ENCODE results near the gene TSPAN14. TPM values are rescaled to one million over a fixed set of nuclear protein-coding genes. Genes with fewer than 3 reads are reported as not detected.

TSPAN14 gene
- total RNA-seq, 1 donor from 2014 or later = 126 TPM

DNA sequence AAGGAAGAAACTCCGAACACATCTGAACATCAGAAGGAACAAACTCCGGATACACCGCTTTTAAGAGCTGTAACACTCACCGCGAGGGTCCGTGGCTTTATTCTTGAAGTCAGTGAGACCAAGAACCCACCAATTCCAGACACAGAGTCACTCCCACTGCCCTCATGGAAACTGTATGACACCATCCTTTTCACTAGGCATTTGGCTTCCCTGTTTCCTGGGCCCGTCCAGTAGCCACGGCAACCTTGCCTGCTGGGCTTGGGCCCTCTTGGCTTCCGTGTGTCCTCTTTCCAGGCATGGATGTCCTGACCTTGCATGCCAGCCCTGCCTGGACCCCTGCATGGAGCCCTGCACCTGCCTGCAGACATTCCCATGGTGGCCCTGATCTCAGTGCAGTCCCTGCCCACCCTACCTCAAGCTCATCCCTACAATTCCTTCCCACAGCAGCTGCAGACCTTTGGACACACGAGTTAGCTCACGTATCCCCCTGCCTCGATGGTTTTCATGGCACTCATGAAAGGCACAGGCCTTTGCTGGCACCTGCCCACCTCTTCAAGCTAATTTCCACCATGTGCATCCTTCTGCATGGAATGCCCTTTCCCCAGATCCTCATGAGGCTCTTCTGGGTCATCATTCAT is 90.3 kb downstream of the TSPAN14 start:
- Mint-ChIP-seq H3K9me3 (ENCODE audit: low read depth) (no peaks in the 10 kb centered on the region), H3K27ac (no peak overlapping the region)

GRCh38 chr10:80545258-80545881 is 91.3 kb downstream of the TSPAN14 start:
- H3K4me1 Mint-ChIP-seq (ENCODE audit: low read depth) = no peaks in the 10 kb centered on the region
- DNase-seq (ENCODE audit: low spot score, unreplicated experiment) = no peak
- no peak overlapping the region for H3K4me3 Mint-ChIP-seq (ENCODE audit: low read depth)
- TF ChIP-seq CTCF (IDR thresholded peaks at IDR 0.05; ENCODE audit: unreplicated experiment) = no peak
- no peaks in the 10 kb centered on the region for H3K9me3 Mint-ChIP-seq (ENCODE audit: low read depth)
- H3K36me3 Mint-ChIP-seq (ENCODE audit: insufficient read depth) = no peaks in the 10 kb centered on the region
- H3K27me3 Mint-ChIP-seq = peaks cover 19% of the 10 kb centered on the region
- no peak overlapping the region for H3K27ac Mint-ChIP-seq

More for the DNA sequence above, 90.3 kb downstream of the TSPAN14 start:
- no peaks in the 10 kb centered on the region for H3K36me3 Mint-ChIP-seq (ENCODE audit: insufficient read depth)
- H3K27me3 Mint-ChIP-seq = peaks cover 20% of the 10 kb centered on the region
- DNase-seq (ENCODE audit: low spot score, unreplicated experiment) = no peak
- no peaks in the 10 kb centered on the region for H3K4me1 Mint-ChIP-seq (ENCODE audit: low read depth)
- H3K4me3 Mint-ChIP-seq (ENCODE audit: low read depth) = no peak overlapping the region
- no peak for TF ChIP-seq CTCF (IDR thresholded peaks at IDR 0.05; ENCODE audit: unreplicated experiment)

- DNase-seq (ENCODE audit: low spot score, unreplicated experiment) = no peak
- Mint-ChIP-seq H3K27ac (peak overlapping the region; percentile 88), H3K27me3 (peaks cover 4% of the 10 kb centered on the region)
These were observed 98.1 kb downstream of the TSPAN14 start for GRCh38 chr10:80552151-80552646.

DNA sequence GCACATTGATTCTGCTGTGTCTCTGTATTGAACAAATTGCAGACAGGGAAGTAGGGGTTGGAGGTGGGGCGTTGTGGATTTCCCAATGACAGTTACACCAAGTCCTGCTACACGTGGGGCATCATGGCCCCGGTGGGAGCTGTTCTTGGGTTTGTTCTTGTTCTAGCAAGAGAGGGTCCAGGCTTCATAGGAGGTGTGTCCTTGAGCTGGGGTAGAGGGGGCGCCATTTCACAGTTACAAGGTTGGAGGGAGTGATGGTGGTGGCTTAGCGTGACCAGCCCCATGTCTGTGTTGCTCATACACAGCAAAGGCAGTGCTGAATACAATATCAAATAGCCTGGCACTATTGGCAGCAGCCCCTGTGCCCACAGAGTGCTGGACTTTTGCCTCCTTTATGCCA is 99.3 kb downstream of the TSPAN14 start:
- no peaks in the 10 kb centered on the region for H3K9me3 Mint-ChIP-seq (ENCODE audit: low read depth)
- no peak for DNase-seq (ENCODE audit: low spot score, unreplicated experiment)
- no peak overlapping the region for H3K27ac Mint-ChIP-seq
- peaks cover 4% of the 10 kb centered on the region for H3K27me3 Mint-ChIP-seq
- H3K4me1 Mint-ChIP-seq (ENCODE audit: low read depth) = peaks cover 13% of the 10 kb centered on the region
- no peak overlapping the region for H3K4me3 Mint-ChIP-seq (ENCODE audit: low read depth)
- TF ChIP-seq CTCF (IDR thresholded peaks at IDR 0.05; ENCODE audit: unreplicated experiment) = no peak
- no peaks in the 10 kb centered on the region for H3K36me3 Mint-ChIP-seq (ENCODE audit: insufficient read depth)

More at GRCh38 chr10:80552151-80552646, 98.1 kb downstream of the TSPAN14 start:
- Mint-ChIP-seq H3K4me3 (ENCODE audit: low read depth) (no peak overlapping the region), H3K9me3 (ENCODE audit: low read depth) (no peaks in the 10 kb centered on the region), H3K36me3 (ENCODE audit: insufficient read depth) (no peaks in the 10 kb centered on the region), H3K4me1 (ENCODE audit: low read depth) (peaks cover 13% of the 10 kb centered on the region)
- no peak for TF ChIP-seq CTCF (IDR thresholded peaks at IDR 0.05; ENCODE audit: unreplicated experiment)

DNA sequence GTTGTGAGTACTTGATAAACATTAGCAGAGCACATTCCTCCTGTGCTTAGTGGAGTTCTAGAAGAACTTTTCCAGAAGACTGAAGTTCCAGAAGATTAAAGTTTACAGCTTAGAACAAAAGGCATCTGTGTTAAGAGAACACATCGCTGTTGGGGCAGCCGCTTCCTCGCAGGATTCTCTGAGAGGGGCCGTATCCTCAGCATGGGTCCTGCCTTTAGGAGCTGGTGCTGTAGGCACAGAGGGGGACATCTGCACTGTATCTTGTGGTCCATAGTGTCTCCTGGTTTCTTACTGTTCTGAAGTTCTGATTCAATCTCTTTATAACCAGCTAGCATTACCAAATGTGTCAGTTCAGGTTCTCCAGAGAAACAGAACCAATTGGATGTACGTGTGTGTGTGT is 99.9 kb downstream of the TSPAN14 start:
- no peak overlapping the region for H3K27ac Mint-ChIP-seq
- no peak for DNase-seq (ENCODE audit: low spot score, unreplicated experiment)
- H3K4me1 Mint-ChIP-seq (ENCODE audit: low read depth) = peaks cover 13% of the 10 kb centered on the region
- no peaks in the 10 kb centered on the region for H3K9me3 Mint-ChIP-seq (ENCODE audit: low read depth)
- H3K27me3 Mint-ChIP-seq = no peaks in the 10 kb centered on the region
- H3K4me3 Mint-ChIP-seq (ENCODE audit: low read depth) = no peak overlapping the region
- no peak for TF ChIP-seq CTCF (IDR thresholded peaks at IDR 0.05; ENCODE audit: unreplicated experiment)
- no peaks in the 10 kb centered on the region for H3K36me3 Mint-ChIP-seq (ENCODE audit: insufficient read depth)
